K562 (cell line): ENCODE data around the gene COASY. TPM values are rescaled to one million over a fixed set of nuclear protein-coding genes. Genes with fewer than 3 reads are reported as not detected.
A peak's percentile ranks its signal among the peaks of the same experiment; 100 is the strongest.

Experiments
- FOXA1 ChIP-seq: fragments of 450-650 bp; IDR thresholded peaks from 2 replicates; pipeline ENCODE4 v1.6.1; 2016; ENCODE audit warnings: mild to moderate bottlenecking, borderline replicate concordance
- HES1 ChIP-seq: fragments of 450-650 bp; IDR thresholded peaks from 2 replicates; pipeline ENCODE4 v1.6.1; 2016; ENCODE audit warnings: low read depth, mild to moderate bottlenecking, moderate library complexity
- MXI1 ChIP-seq: IDR thresholded peaks from 2 replicates; pipeline ENCODE4 v1.6.1; 2011; ENCODE audit warnings: low read depth, mild to moderate bottlenecking, improper control_type of control experiment, low read length
- NCOA6 ChIP-seq: fragments of 450-650 bp; IDR thresholded peaks from 2 replicates; pipeline ENCODE4 v1.6.1; 2017; ENCODE audit warnings: mild to moderate bottlenecking
- NR0B1 ChIP-seq: fragments of 450-650 bp; IDR thresholded peaks from one replicate; pipeline ENCODE4 v1.6.1; 2018; ENCODE audit warnings: mild to moderate bottlenecking, moderate library complexity; ENCODE audit not compliant: partially characterized antibody
- SMARCE1 ChIP-seq: fragments of 450-650 bp; IDR thresholded peaks from 2 replicates; pipeline ENCODE4 v1.7.1; 2016; ENCODE audit warnings: mild to moderate bottlenecking
- SRSF1 ChIP-seq: fragments of 200-400 bp; formaldehyde crosslinking; IDR thresholded peaks from 2 replicates; pipeline ENCODE4 v1.6.1; 2017; ENCODE audit warnings: mild to moderate bottlenecking, low read depth, low read length, moderate library complexity
- ZBTB11 ChIP-seq, 3 experiments: fragments of 200-800 bp in 1 of 3; fragments of 250-450 bp in 1 of 3; fragments of 450-650 bp in 1 of 3; sonication (Bioruptor Pico) in 1 of 3; sonication (Bioruptor generic) in 1 of 3; formaldehyde crosslinking in 1 of 3; IDR thresholded peaks; 2 replicates each; pipeline versions ENCODE4 v1.6.1 to v1.8.0; 2016 to 2022; ENCODE audit warnings: mild to moderate bottlenecking in 2 of 3, missing genetic modification characterization in 2 of 3, missing compliant biosample characterization in 1 of 3, moderate library complexity in 1 of 3
- ZNF609 ChIP-seq: sonication (generic); formaldehyde crosslinking; IDR thresholded peaks from 2 replicates; pipeline ENCODE4 v1.8.1; 2023; ENCODE audit warnings: missing genetic modification reagents, mild to moderate bottlenecking, borderline replicate concordance
- polyA plus RNA-seq, 8 experiments: library from polyadenylated mRNA; depleted of rRNA in 4 of 8; stranded (reverse) in 5 of 8; unstranded in 3 of 8; fragments of >200 nt; fragmentation: Nextera tagmentation in 2 of 8; fragmentation: Illumina TruSeq in 1 of 8; extraction: Ambion mirVana in 2 of 8; extraction: Trizol in 1 of 8; gene quantifications; 2 replicates each; pipeline versions ENCODE4 v1.2.1 to v1.2.3, GENCODE V29; 2011 to 2014; ENCODE audit warnings: inconsistent platforms in 1 of 8, missing spikeins in 1 of 8
- total RNA-seq, 7 experiments: library from RNA; depleted of rRNA in 6 of 7; stranded (reverse); fragments of >200 nt in 6 of 7; fragmentation: Illumina TruSeq in 2 of 7; extraction: Trizol in 2 of 7; gene quantifications; 2 replicates each; pipeline versions ENCODE4 v1.2.1 to v1.2.3, GENCODE V29; 2011 to 2021; ENCODE audit warnings: low replicate concordance in 1 of 7
- TF ChIP-seq, protein P1 (sequence below), 2 experiments: fragments of 450-650 bp; IDR thresholded peaks; 2 replicates each; pipeline ENCODE4 v1.6.1; 2018; ENCODE audit warnings: mild to moderate bottlenecking in 2 of 2, low read depth in 1 of 2; ENCODE audit not compliant: partially characterized antibody in 2 of 2

COASY gene
- total and polyA plus RNA-seq, 9 of the 15 experiments (the other 6 are each of a cell fraction or from before 2014, with no cell fraction given) = 25.4 to 175 (median 62.3) TPM

- TF ChIP-seq FOXA1 (no peak), SRSF1 (no peak), NCOA6 (no peak), HES1 (no peak), MXI1 (no peak; the same call in 1 of the 2 replicates), ZBTB11 (CRISPR knock-in tag; IDR thresholded peaks at IDR 0.05) (peak in 1 of 3 experiments; percentile 64; a peak in 2 of 6 replicates), SMARCE1 (peak; percentile 23), ZNF609 (CRISPR knock-in tag) (no peak), NR0B1 (no peak)
- TF ChIP-seq, protein P1, sequence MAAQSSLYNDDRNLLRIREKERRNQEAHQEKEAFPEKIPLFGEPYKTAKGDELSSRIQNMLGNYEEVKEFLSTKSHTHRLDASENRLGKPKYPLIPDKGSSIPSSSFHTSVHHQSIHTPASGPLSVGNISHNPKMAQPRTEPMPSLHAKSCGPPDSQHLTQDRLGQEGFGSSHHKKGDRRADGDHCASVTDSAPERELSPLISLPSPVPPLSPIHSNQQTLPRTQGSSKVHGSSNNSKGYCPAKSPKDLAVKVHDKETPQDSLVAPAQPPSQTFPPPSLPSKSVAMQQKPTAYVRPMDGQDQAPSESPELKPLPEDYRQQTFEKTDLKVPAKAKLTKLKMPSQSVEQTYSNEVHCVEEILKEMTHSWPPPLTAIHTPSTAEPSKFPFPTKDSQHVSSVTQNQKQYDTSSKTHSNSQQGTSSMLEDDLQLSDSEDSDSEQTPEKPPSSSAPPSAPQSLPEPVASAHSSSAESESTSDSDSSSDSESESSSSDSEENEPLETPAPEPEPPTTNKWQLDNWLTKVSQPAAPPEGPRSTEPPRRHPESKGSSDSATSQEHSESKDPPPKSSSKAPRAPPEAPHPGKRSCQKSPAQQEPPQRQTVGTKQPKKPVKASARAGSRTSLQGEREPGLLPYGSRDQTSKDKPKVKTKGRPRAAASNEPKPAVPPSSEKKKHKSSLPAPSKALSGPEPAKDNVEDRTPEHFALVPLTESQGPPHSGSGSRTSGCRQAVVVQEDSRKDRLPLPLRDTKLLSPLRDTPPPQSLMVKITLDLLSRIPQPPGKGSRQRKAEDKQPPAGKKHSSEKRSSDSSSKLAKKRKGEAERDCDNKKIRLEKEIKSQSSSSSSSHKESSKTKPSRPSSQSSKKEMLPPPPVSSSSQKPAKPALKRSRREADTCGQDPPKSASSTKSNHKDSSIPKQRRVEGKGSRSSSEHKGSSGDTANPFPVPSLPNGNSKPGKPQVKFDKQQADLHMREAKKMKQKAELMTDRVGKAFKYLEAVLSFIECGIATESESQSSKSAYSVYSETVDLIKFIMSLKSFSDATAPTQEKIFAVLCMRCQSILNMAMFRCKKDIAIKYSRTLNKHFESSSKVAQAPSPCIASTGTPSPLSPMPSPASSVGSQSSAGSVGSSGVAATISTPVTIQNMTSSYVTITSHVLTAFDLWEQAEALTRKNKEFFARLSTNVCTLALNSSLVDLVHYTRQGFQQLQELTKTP (IDR thresholded peaks at IDR 0.05; ENCODE audit: low read depth in 1 of 2, partially characterized antibody in 2 of 2) = no peak
These were observed 43.0 kb upstream of the COASY start (continued) for GRCh38 chr17:42518755-42519545.
